Measurements from ENCODE around the gene ENPP1.

DNA sequence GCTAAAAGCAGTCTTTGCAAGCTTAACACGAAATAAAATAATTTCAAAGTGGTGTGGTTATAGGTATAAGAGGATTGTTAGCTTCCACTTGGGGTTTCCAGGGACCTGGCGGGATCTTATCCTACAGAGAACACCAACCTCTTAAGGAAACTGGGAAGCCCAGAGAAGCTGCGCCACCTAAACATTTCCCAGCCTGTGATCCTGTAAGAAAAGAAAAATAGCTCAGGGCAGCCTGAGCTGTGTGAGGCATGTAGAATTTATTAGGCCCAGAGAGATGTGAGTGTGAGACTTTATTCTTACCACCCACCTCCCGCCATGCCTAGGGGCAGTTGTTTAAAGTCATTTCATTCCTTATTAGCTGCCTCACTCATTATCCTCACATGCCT, 89.2 kb downstream of the ENPP1 start:
- TF ChIP-seq CTCF (IDR thresholded peaks at IDR 0.05), result no peak
- no peak for TF ChIP-seq EZH2 (IDR thresholded peaks at IDR 0.05; ENCODE audit: borderline replicate concordance, insufficient read depth, low read depth, low read length, poor library complexity, severe bottlenecking)
